SK-N-SH (cell line): ENCODE measurements around the gene PDLIM5. TPM values are rescaled to one million over a fixed set of nuclear protein-coding genes. Genes with fewer than 3 reads are reported as not detected.

ENCODE experiments used
- CTCF ChIA-PET: fragments of 300-600, 350-600 bp; formaldehyde crosslinking; extraction: SDS; loops from one replicate; lab custom pipeline; 2021; lab: Yijun Ruan, JAX
- POLR2A ChIA-PET: fragments of 350-600 bp; sonication (Branson Sonifier 250); formaldehyde crosslinking; extraction: SDS; loops from one replicate; lab custom pipeline; 2020; ENCODE audit warnings: antibody characterized with exemption, inconsistent platforms; lab: Yijun Ruan, JAX
- DNase-seq: peaks from one replicate; pipeline ENCODE4 v3.0.0; 2012
- H2AFZ ChIP-seq: fragments of 200-600 bp; sonication (generic); 2 replicates; pipeline ENCODE4 v1.8.1; 2016; ENCODE audit warnings: antibody characterized with exemption, mild to moderate bottlenecking, low read depth
- H3F3A ChIP-seq: fragments of 200-600 bp; sonication (generic); replicated peaks from 2 replicates; pipeline ENCODE3; 2016; ENCODE audit warnings: antibody characterized with exemption, mild to moderate bottlenecking; ENCODE audit not compliant: insufficient read depth
- H3K27ac ChIP-seq, 2 experiments: fragments of 200-500 bp in 1 of 2; fragments of 200-600 bp in 1 of 2; sonication (Bioruptor generic) in 1 of 2; sonication (generic), shearing (Covaris generic) in 1 of 2; 2 replicates each; pipeline versions ENCODE4 v1.5.1 to v1.6.1; 2014 to 2016; ENCODE audit warnings: low read depth in 2 of 2, inconsistent platforms in 1 of 2, low read length in 1 of 2, mild to moderate bottlenecking in 1 of 2, mixed read lengths in 1 of 2
- H3K27me3 ChIP-seq: fragments of 200-600 bp; sonication (generic), shearing (Covaris generic); 2 replicates; pipeline ENCODE4 v1.6.1; 2016; ENCODE audit warnings: mixed run types; ENCODE audit not compliant: insufficient read depth
- H3K36me3 ChIP-seq, 2 experiments: fragments of 200-500 bp in 1 of 2; fragments of 200-600 bp in 1 of 2; sonication (Bioruptor generic) in 1 of 2; sonication (generic) in 1 of 2; replicated peaks in 1 of 2; 2 replicates each; pipeline versions ENCODE3 to v1.5.1; 2014 to 2016; ENCODE audit warnings: low read length in 1 of 2, mild to moderate bottlenecking in 1 of 2; ENCODE audit not compliant: insufficient read depth in 2 of 2, control insufficient read depth in 1 of 2
- H3K4me1 ChIP-seq, 2 experiments: fragments of 200-500 bp in 1 of 2; fragments of 200-600 bp in 1 of 2; sonication (Bioruptor generic) in 1 of 2; sonication (generic), shearing (Covaris generic) in 1 of 2; 2 replicates each; pipeline versions ENCODE4 v1.5.1 to v1.6.1; 2014 to 2016; ENCODE audit warnings: low read depth in 1 of 2, low read length in 1 of 2, mixed run types in 1 of 2; ENCODE audit not compliant: insufficient read depth in 2 of 2, control insufficient read depth in 1 of 2
- H3K4me2 ChIP-seq: fragments of 200-600 bp; sonication (generic), shearing (Covaris generic); 2 replicates; pipeline ENCODE4 v1.6.1; 2017; ENCODE audit warnings: mixed run types
- H3K4me3 ChIP-seq, 2 experiments: fragments of 200-500 bp in 1 of 2; fragments of 200-600 bp in 1 of 2; sonication (Bioruptor generic) in 1 of 2; sonication (generic), shearing (Covaris generic) in 1 of 2; 2 replicates each; pipeline versions ENCODE4 v1.5.1 to v1.8.1; 2014 to 2016; ENCODE audit warnings: low read depth in 2 of 2, inconsistent platforms in 1 of 2, low read length in 1 of 2, mild to moderate bottlenecking in 1 of 2, mixed read lengths in 1 of 2, moderate library complexity in 1 of 2
- H3K79me2 ChIP-seq: fragments of 200-600 bp; sonication (generic); 2 replicates; pipeline ENCODE4 v1.8.1; 2017; ENCODE audit warnings: mild to moderate bottlenecking; ENCODE audit not compliant: insufficient read depth
- H3K9ac ChIP-seq: fragments of 200-600 bp; sonication (generic); 2 replicates; pipeline ENCODE4 v1.6.1; 2017; ENCODE audit warnings: mixed run types
- H3K9me2 ChIP-seq: fragments of 200-600 bp; sonication (generic); 2 replicates; pipeline ENCODE4 v1.6.1; 2017; ENCODE audit warnings: mixed run types
- H3K9me3 ChIP-seq: fragments of 200-600 bp; sonication (generic); 2 replicates; pipeline ENCODE4 v1.6.1; 2017; ENCODE audit warnings: mixed run types, mild to moderate bottlenecking, moderate library complexity
- H4K20me1 ChIP-seq: fragments of 200-600 bp; sonication (generic); 2 replicates; pipeline ENCODE4 v1.6.1; 2017; ENCODE audit warnings: mild to moderate bottlenecking, mixed run types; ENCODE audit not compliant: insufficient read depth
- ELF1 ChIP-seq: IDR thresholded peaks from 2 replicates; pipeline ENCODE4 v1.4.0; 2012
- FOSL2 ChIP-seq: IDR thresholded peaks from 2 replicates; pipeline ENCODE4 v1.4.0; 2012; ENCODE audit warnings: low read depth, mild to moderate bottlenecking, moderate library complexity, borderline replicate concordance
- GABPA ChIP-seq: IDR thresholded peaks from 2 replicates; pipeline ENCODE4 v1.4.0; 2012; ENCODE audit warnings: low read depth, mild to moderate bottlenecking
- RAD21 ChIP-seq: IDR thresholded peaks from 2 replicates; pipeline ENCODE4 v1.6.1; 2012; ENCODE audit warnings: mild to moderate bottlenecking, low read length
- RCOR1 ChIP-seq: fragments of 150-350 bp; IDR thresholded peaks from 2 replicates; pipeline ENCODE4 v1.6.1; 2017; ENCODE audit warnings: antibody characterized with exemption, low read length
- TAF1 ChIP-seq: IDR thresholded peaks from 2 replicates; pipeline ENCODE4 v1.6.1; 2012; ENCODE audit warnings: low read depth, mild to moderate bottlenecking, low read length, moderate library complexity, borderline replicate concordance
- YY1 ChIP-seq: IDR thresholded peaks from 2 replicates; pipeline ENCODE4 v1.4.0; 2012; ENCODE audit warnings: low read depth, mild to moderate bottlenecking
- WGBS: methylation state at CpG from one replicate; pipeline ENCODE4 v1.1.6; 2017; ENCODE audit warnings: low lambda C conversion rate; 5-methylcytosine and 5-hydroxymethylcytosine counted together
- polyA plus RNA-seq, 3 experiments: library from polyadenylated mRNA; depleted of rRNA; stranded (reverse); fragments of >200 nt; gene quantifications; 2 replicates each; pipeline ENCODE4 v1.2.3, GENCODE V29; 2012
- TF ChIP-seq, protein P1 (sequence below): IDR thresholded peaks from 2 replicates; pipeline ENCODE4 v1.6.1; 2012; ENCODE audit warnings: mild to moderate bottlenecking, low read depth, low read length, moderate library complexity
- TF ChIP-seq, protein P2 (sequence below): fragments of 150-350 bp; IDR thresholded peaks from 2 replicates; pipeline ENCODE4 v1.6.1; 2016; ENCODE audit warnings: mild to moderate bottlenecking, low read depth, low read length
- TF ChIP-seq, protein P3 (sequence below): IDR thresholded peaks from 2 replicates; pipeline ENCODE4 v1.4.0; 2012; ENCODE audit warnings: low read depth
- TF ChIP-seq, protein P4 (sequence below): fragments of 150-350 bp; IDR thresholded peaks from 2 replicates; pipeline ENCODE4 v1.6.1; 2017; ENCODE audit warnings: antibody characterized with exemption, low read length, low read depth, borderline replicate concordance

PDLIM5 gene
- polyA plus RNA-seq, 1 of the 3 experiments (the other 2 are of a cell fraction) = 36.7 TPM

DNA sequence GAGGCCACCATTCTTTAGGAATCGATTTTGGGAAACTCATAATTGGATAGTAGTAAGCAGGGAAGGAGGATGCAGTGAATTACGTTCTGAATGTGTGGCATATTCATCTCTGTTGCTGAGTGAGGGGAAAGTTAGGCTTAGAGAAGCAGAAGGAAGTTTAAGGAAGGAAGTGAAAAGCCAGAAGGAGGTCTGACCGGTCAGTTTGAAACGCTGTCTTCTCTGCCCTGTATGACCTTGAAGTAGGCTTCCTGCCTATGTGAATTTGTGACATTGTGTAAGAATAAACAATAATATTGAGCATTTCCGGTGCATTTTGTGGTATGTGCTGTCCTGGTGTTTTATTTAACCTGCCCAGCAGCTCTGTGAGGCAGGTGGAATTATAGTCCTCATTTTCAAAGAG is 67.3 kb downstream of the PDLIM5 start:
- peaks cover 3% of the 10 kb centered on the region for H3F3A ChIP-seq
- DNase-seq = no peak
- H3K9me2 ChIP-seq = no peaks in the 10 kb centered on the region
- ChIA-PET POLR2A (no interaction called here), CTCF (interaction anchor here (1.6 kb wide), 1 partner anchor 112 kb away, joined by 4 read pairs; no protein-coding TSS in a partner anchor)
- H3K4me2 ChIP-seq = no peak overlapping the region
- WGBS = 90% methylated on average over 5 of the region's 5 CpGs
- no peaks in the 10 kb centered on the region for H3K9me3 ChIP-seq
- TF ChIP-seq TAF1 (no peak), RCOR1 (no peak), ELF1 (no peak), RAD21 (no peak)
- TF ChIP-seq, protein P1, sequence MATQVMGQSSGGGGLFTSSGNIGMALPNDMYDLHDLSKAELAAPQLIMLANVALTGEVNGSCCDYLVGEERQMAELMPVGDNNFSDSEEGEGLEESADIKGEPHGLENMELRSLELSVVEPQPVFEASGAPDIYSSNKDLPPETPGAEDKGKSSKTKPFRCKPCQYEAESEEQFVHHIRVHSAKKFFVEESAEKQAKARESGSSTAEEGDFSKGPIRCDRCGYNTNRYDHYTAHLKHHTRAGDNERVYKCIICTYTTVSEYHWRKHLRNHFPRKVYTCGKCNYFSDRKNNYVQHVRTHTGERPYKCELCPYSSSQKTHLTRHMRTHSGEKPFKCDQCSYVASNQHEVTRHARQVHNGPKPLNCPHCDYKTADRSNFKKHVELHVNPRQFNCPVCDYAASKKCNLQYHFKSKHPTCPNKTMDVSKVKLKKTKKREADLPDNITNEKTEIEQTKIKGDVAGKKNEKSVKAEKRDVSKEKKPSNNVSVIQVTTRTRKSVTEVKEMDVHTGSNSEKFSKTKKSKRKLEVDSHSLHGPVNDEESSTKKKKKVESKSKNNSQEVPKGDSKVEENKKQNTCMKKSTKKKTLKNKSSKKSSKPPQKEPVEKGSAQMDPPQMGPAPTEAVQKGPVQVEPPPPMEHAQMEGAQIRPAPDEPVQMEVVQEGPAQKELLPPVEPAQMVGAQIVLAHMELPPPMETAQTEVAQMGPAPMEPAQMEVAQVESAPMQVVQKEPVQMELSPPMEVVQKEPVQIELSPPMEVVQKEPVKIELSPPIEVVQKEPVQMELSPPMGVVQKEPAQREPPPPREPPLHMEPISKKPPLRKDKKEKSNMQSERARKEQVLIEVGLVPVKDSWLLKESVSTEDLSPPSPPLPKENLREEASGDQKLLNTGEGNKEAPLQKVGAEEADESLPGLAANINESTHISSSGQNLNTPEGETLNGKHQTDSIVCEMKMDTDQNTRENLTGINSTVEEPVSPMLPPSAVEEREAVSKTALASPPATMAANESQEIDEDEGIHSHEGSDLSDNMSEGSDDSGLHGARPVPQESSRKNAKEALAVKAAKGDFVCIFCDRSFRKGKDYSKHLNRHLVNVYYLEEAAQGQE = no peak
- TF ChIP-seq, protein P2, sequence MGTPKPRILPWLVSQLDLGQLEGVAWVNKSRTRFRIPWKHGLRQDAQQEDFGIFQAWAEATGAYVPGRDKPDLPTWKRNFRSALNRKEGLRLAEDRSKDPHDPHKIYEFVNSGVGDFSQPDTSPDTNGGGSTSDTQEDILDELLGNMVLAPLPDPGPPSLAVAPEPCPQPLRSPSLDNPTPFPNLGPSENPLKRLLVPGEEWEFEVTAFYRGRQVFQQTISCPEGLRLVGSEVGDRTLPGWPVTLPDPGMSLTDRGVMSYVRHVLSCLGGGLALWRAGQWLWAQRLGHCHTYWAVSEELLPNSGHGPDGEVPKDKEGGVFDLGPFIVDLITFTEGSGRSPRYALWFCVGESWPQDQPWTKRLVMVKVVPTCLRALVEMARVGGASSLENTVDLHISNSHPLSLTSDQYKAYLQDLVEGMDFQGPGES = no peak
- TF ChIP-seq, protein P3, sequence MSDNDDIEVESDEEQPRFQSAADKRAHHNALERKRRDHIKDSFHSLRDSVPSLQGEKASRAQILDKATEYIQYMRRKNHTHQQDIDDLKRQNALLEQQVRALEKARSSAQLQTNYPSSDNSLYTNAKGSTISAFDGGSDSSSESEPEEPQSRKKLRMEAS = no peak
- no peaks in the 10 kb centered on the region for H4K20me1 ChIP-seq
- peaks cover 0 to 24% of the 10 kb centered on the region in 2 experiments for H3K36me3 ChIP-seq
- H3K4me1 ChIP-seq = peaks cover 0 to 30% of the 10 kb centered on the region in 2 experiments; a peak in 3 of 4 replicates
- peaks cover 98% of the 10 kb centered on the region for H3K79me2 ChIP-seq
- no peak overlapping the region for H3K4me3 ChIP-seq
- H3K9ac ChIP-seq = no peak overlapping the region
- no peaks in the 10 kb centered on the region for H3K27me3 ChIP-seq
- H3K27ac ChIP-seq = no peak overlapping the region
- no peak overlapping the region for H2AFZ ChIP-seq

DNA sequence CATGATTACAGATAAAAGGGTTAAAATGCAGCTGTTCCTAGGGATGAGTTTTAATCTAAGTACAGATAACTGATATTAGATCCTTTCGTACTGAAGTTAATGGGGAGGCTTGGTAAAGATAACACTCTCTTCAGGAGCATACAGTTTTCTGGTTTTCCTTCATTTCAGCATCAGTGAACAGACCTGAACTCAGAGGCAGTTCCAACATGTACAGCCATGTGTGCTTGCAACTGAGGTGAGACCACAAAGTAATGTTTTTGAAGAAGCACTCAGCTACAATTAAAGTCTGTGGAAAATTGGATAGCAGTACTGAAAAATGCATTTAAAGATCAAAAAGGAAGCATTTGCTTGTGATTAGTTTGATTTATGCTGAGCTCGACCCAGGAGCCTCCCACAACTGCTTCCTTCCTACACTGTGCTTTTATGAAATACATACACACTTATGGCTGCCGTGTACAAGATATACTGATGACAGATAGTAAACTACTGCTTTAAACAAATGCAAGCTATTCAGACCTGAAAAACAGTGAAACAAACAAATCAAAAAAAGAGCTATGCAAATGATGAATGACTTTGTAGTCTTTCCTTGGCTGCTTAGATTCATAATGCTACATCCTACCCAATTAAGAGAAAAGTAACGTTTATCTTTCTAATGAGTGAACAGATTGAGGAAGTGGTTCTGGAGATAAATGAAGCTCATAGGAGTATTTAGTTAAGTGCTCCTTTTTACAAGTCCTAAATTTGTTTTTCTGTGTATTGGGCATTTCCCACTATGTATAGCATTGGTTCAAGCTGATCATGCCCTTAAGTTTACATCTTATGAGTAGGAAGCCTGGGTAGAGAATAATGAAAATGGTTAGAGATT is 68.4 kb downstream of the PDLIM5 start:
- Histone ChIP-seq H3K27ac (no peak overlapping the region), H3K9me2 (no peaks in the 10 kb centered on the region), H3F3A (peaks cover 3% of the 10 kb centered on the region), H3K4me3 (no peak overlapping the region), H2AFZ (no peak overlapping the region), H4K20me1 (no peaks in the 10 kb centered on the region), H3K79me2 (peaks cover 93% of the 10 kb centered on the region), H3K9ac (no peak overlapping the region), H3K4me2 (no peak overlapping the region), H3K36me3 (peaks cover 0 to 30% of the 10 kb centered on the region in 2 experiments), H3K9me3 (no peaks in the 10 kb centered on the region), H3K4me1 (peaks cover 0 to 26% of the 10 kb centered on the region in 2 experiments; a peak in 3 of 4 replicates), H3K27me3 (no peaks in the 10 kb centered on the region)
- TF ChIP-seq YY1 = no peak
- TF ChIP-seq, protein P4, sequence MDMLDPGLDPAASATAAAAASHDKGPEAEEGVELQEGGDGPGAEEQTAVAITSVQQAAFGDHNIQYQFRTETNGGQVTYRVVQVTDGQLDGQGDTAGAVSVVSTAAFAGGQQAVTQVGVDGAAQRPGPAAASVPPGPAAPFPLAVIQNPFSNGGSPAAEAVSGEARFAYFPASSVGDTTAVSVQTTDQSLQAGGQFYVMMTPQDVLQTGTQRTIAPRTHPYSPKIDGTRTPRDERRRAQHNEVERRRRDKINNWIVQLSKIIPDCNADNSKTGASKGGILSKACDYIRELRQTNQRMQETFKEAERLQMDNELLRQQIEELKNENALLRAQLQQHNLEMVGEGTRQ = no peak
- TF ChIP-seq, protein P2 = no peak
- TF ChIP-seq, protein P3 = no peak
- TF ChIP-seq FOSL2 = no peak
- TF ChIP-seq, protein P1 = no peak
- no peak for TF ChIP-seq GABPA
- ChIA-PET POLR2A (no interaction called here), CTCF (interaction anchor here (0.9 to 1.6 kb wide), 3 partner anchors 10 to 113 kb away, joined by 3 to 5 read pairs (median 4); no protein-coding TSS in a partner anchor)
- WGBS = 60% methylated on average over 4 of the region's 4 CpGs
- DNase-seq = no peak
